NB4 (cell line): Measurements from ENCODE around the gene KCNK3.

Source experiments
- CTCF ChIP-seq: IDR thresholded peaks from one replicate; pipeline ENCODE4 v1.5.1; 2012; ENCODE audit warnings: low read depth, low read length
- MAX ChIP-seq: IDR thresholded peaks from 2 replicates; pipeline ENCODE4 v1.6.1; 2011; ENCODE audit warnings: low read depth, low read length
- MYC ChIP-seq: IDR thresholded peaks from 2 replicates; pipeline ENCODE4 v1.6.1; 2011; ENCODE audit warnings: low read depth, low read length
- POLR2A ChIP-seq: IDR thresholded peaks from 2 replicates; pipeline ENCODE4 v1.6.1; 2011; ENCODE audit warnings: mild to moderate bottlenecking; ENCODE audit not compliant: insufficient read length; ENCODE audit errors: extremely low read depth

- no peak for TF ChIP-seq MYC
- TF ChIP-seq CTCF = no peak
- no peak for TF ChIP-seq POLR2A
- TF ChIP-seq MAX = no peak
Observed at GRCh38 chr2:26780203-26780760, 87.8 kb downstream of the KCNK3 start.
